NK-92 (cell line): ENCODE results near the gene MRPL36.
"Not testable (repeated sequence)": the region's sequence is repeated elsewhere in the genome, so short reads cannot be mapped to it uniquely, and the experiment has no call there.

Experiments
- DNase-seq: peaks from one replicate; lab custom pipeline; 2025; ENCODE audit not compliant: unreplicated experiment; lab: John Stamatoyannopoulos, UW

Gene MRPL36

GRCh38 chr5:1799602-1800471 lies at the start of gene MRPL36:
TSS of gene MRPL36 (minus strand) at chr5:1799837. CDS start at chr5:1798935, 902 bp downstream.
- peak; percentile 50 for DNase-seq

GRCh38 chr5:1847611-1848010 lies 48.0 kb upstream of the MRPL36 start:
- DNase-seq: no peak

- DNase-seq: no peak
Measured at GRCh38 chr5:1847056-1847455, 47.4 kb upstream of the MRPL36 start.

GRCh38 chr5:1846583-1846982 lies 46.9 kb upstream of the MRPL36 start:
- DNase-seq: no peak

GRCh38 chr5:1845696-1846095 lies 46.1 kb upstream of the MRPL36 start:
- DNase-seq: no peak

- no peak for DNase-seq
Measured at GRCh38 chr5:1844708-1845436, 45.2 kb upstream of the MRPL36 start.

GRCh38 chr5:1843761-1844160 lies 44.1 kb upstream of the MRPL36 start:
- DNase-seq: not testable (repeated sequence)

- DNase-seq: no peak
Measured at GRCh38 chr5:1842004-1842819, 42.6 kb upstream of the MRPL36 start.

GRCh38 chr5:1840741-1841521 lies 41.3 kb upstream of the MRPL36 start:
- no peak for DNase-seq

GRCh38 chr5:1840071-1840547 lies 40.5 kb upstream of the MRPL36 start:
- no peak for DNase-seq

GRCh38 chr5:1838013-1838412 lies 38.4 kb upstream of the MRPL36 start:
- DNase-seq: no peak

- DNase-seq: no peak
Measured at GRCh38 chr5:1836891-1837880, 37.5 kb upstream of the MRPL36 start.

GRCh38 chr5:1836176-1836890 lies 36.7 kb upstream of the MRPL36 start:
- no peak for DNase-seq

GRCh38 chr5:1835431-1835830 lies 35.8 kb upstream of the MRPL36 start:
- no peak for DNase-seq

GRCh38 chr5:1834721-1835429 lies 35.2 kb upstream of the MRPL36 start:
- DNase-seq: no peak

GRCh38 chr5:1834022-1834551 lies 34.5 kb upstream of the MRPL36 start:
- no peak for DNase-seq

- DNase-seq: no peak
Measured at GRCh38 chr5:1833264-1834021, 33.8 kb upstream of the MRPL36 start.
